Pancreas (tissue), 10 donors: ENCODE data around the gene ARAP2. TPM values are rescaled to one million over a fixed set of nuclear protein-coding genes. Genes with fewer than 3 reads are reported as not detected.

ENCODE experiments used
- ATAC-seq, 4 donors: fragments of 200-7000 bp; cut with Tn5 transposase; one replicate each; pipeline versions ENCODE4 v1.8.0 to v1.9.1; 2020; ENCODE audit warnings: mild to moderate bottlenecking in 4 of 4, moderate library complexity in 4 of 4
- DNase-seq, 6 donors: peaks; one replicate each; pipeline ENCODE4 v3.0.0-alpha.2; 2020
- FAIRE-seq: peaks from 2 replicates; lab custom pipeline; 2012; peaks lifted over from hg19 to GRCh38; lab: Jason Lieb, UNC
- H3K27ac ChIP-seq, 4 donors: fragments of 200-600 bp; sonication (generic); 1 replicate in 3 of 4; 2 replicates in 1 of 4; pipeline versions ENCODE4 v1.5.0 to v1.8.0; 2020
- H3K27me3 ChIP-seq, 4 donors: fragments of 200-600 bp; one replicate each; pipeline ENCODE4 v1.8.0; 2021
- H3K36me3 ChIP-seq, 3 donors: fragments of 200-600 bp; sonication (generic) in 1 of 3; one replicate each; pipeline versions ENCODE4 v1.5.0 to v1.8.0; 2020 to 2021
- H3K4me1 ChIP-seq, 3 donors: fragments of 200-600 bp; one replicate each; pipeline ENCODE4 v1.8.0; 2021
- H3K4me3 ChIP-seq, 4 donors: fragments of 200-600 bp; sonication (generic) in 2 of 4; one replicate each; pipeline versions ENCODE4 v1.5.0 to v1.8.0; 2020 to 2021
- H3K9me3 ChIP-seq, 4 donors: fragments of 200-600 bp; one replicate each; pipeline ENCODE4 v1.8.0; 2021
- WGBS, 2 donors: extraction: QIAGEN DNeasy Blood & Tissue Kit; methylation state at CpG; one replicate each; pipeline ENCODE4 v1.1.7; 2013; 5-methylcytosine and 5-hydroxymethylcytosine counted together
- intact Hi-C, 3 donors: fragments of 100-400 bp; cut with DNase I; formaldehyde crosslinking; loops; one replicate each; pipeline versions ENCODE4 v1.11.1 to v1.14.2; 2022
- polyA plus RNA-seq, 2 donors: library from polyadenylated mRNA; stranded (reverse); fragments of 200-250 nt; gene quantifications; one replicate each; pipeline ENCODE4 v1.2.3, GENCODE V29; 2013
- total RNA-seq, 6 donors: library from RNA; stranded (reverse); fragmentation: NEBNext Ultra II Directional in 4 of 6; extraction: Animal tissue kit (Norgen Biotek cat#: 25700) in 4 of 6; gene quantifications; one replicate each; pipeline versions ENCODE4 v1.2.1 to v1.2.4, GENCODE V29; 2021 to 2023
- TF ChIP-seq, protein P1 (sequence below), 4 donors: fragments of 200-600 bp; sonication (generic) in 3 of 4; IDR thresholded peaks; one replicate each; pipeline versions ENCODE4 v1.5.0 to v1.8.0; 2021; ENCODE audit warnings: antibody characterized with exemption in 4 of 4
- donor health status: healthy with polysubstance abuse.
- donor health status: DM: no; HTN: no; CAD: no; lungs with moderate emphysema.
- donor health status: DM: no; HTN: no; CAD: no.
- donor health status: control.
- donor health status: control.
- donor health status: Bipolar disorder and iron deficiency.
- donor health status: DM: yes; HTN: yes; CAD: no.
- donor health status: DM: no; HTN: no; CAD: no.
- donor health status: DM: no; HTN: no; CAD: no.
- donor health status: DM: yes; HTN: yes; CAD: no.

Gene ARAP2
- total and polyA plus RNA-seq, 8 donors = 3.2 to 14.3 (median 7.7) TPM

DNA sequence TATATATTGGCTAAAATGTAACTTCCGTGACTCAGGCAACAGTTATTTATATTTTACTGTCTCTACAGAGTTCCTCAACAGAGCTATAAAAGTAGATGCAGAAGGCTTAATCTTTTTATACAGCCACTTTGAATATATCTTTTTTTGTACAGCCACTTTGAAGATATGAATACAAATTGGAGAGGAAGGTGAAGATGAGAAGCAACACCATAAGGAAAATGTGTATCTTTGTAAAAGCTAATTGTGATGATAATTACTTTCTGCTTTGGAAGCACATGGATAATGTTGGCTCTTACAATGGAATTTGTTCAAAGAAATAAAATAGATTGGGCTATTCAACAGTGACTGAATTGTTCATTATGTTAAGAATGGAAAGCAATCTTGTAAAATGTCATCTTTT lies 205.8 kb downstream of the ARAP2 start:
- no peaks in the 10 kb centered on the region for H3K27me3 ChIP-seq
- TF ChIP-seq, protein P1, sequence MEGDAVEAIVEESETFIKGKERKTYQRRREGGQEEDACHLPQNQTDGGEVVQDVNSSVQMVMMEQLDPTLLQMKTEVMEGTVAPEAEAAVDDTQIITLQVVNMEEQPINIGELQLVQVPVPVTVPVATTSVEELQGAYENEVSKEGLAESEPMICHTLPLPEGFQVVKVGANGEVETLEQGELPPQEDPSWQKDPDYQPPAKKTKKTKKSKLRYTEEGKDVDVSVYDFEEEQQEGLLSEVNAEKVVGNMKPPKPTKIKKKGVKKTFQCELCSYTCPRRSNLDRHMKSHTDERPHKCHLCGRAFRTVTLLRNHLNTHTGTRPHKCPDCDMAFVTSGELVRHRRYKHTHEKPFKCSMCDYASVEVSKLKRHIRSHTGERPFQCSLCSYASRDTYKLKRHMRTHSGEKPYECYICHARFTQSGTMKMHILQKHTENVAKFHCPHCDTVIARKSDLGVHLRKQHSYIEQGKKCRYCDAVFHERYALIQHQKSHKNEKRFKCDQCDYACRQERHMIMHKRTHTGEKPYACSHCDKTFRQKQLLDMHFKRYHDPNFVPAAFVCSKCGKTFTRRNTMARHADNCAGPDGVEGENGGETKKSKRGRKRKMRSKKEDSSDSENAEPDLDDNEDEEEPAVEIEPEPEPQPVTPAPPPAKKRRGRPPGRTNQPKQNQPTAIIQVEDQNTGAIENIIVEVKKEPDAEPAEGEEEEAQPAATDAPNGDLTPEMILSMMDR (IDR thresholded peaks at IDR 0.05) = no peak
- H3K4me3 ChIP-seq = no peak overlapping the region
- H3K27ac ChIP-seq = no peak overlapping the region
- H3K36me3 ChIP-seq = no peaks in the 10 kb centered on the region
- intact Hi-C loops = no loop called here
- ATAC-seq = no peak
- no peaks in the 10 kb centered on the region for H3K9me3 ChIP-seq
- WGBS, 2 donors = 94 to 97% methylated on average over 1 of the region's 1 CpG
- no peaks in the 10 kb centered on the region for H3K4me1 ChIP-seq
- no peak for DNase-seq
- FAIRE-seq = no peak

DNA sequence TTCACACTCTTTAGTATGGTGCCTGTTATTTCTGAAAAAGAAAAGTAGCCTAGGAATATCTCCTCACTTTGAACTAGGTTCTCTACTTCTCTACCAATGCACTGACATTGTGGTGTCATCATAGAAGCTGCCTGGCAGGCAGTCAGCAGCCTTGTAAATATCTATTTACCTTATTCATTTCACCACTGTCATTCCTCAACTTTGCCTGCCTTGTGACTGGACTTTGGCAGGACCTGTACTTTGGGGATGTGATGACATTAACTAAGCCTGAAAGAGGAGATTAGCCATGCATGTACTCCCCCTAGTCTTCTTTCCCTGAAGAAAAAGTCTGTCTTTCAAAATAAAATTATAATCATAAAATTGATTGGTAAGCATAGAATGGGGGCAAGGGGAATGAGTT lies 207.2 kb downstream of the ARAP2 start:
- Histone ChIP-seq H3K27ac (no peak overlapping the region), H3K4me3 (no peak overlapping the region), H3K9me3 (no peaks in the 10 kb centered on the region), H3K4me1 (no peaks in the 10 kb centered on the region), H3K36me3 (no peaks in the 10 kb centered on the region), H3K27me3 (no peaks in the 10 kb centered on the region)
- FAIRE-seq (no peak), DNase-seq (no peak), ATAC-seq (no peak)
- TF ChIP-seq, protein P1 (IDR thresholded peaks at IDR 0.05) = no peak
- intact Hi-C loops = no loop called here

DNA sequence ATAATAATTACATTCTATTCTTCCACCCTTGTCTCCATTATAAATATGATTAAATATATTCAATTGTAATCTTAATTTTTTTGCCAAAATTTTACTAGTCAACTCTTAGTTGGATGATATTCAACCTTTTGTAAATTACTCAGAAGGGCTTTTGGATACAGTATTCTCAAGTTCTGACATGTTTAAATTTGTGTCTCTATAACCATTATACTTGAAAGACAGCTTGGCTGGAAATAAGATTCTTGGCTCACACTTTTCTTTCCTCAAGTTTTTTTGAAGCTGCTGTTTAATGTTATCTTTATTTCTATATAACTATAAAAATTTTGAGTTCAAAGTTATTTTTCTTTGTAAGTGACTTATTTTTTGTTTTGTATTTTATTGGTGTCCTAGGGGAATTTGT lies 214.4 kb downstream of the ARAP2 start:
- intact Hi-C loops = no loop called here
- ATAC-seq = no peak
- Histone ChIP-seq H3K4me1 (no peaks in the 10 kb centered on the region), H3K27ac (no peak overlapping the region), H3K36me3 (no peaks in the 10 kb centered on the region), H3K9me3 (no peaks in the 10 kb centered on the region), H3K27me3 (no peaks in the 10 kb centered on the region), H3K4me3 (no peak overlapping the region)
- FAIRE-seq = peak; percentile 56
- DNase-seq = no peak
- TF ChIP-seq, protein P1 (IDR thresholded peaks at IDR 0.05) = no peak

DNA sequence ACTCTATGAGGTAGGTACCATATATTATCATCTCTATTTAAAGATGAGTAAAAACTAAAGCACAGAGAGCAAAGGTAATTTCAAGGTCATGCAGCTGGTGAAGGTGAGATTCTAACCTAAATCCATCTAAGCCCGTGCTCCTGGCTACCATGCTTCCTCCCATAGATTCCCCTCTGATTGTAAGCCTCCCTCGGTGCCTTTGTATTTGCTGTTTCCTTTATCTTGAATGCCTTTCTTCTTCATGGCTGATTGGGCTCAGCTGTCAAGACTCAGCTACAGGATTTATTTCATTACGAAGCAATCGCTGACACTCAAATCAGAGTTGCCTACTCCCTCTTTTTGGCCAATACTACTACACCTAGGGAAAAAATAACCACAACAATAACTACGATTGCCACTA lies 217.1 kb downstream of the ARAP2 start:
- no peaks in the 10 kb centered on the region for H3K36me3 ChIP-seq
- ATAC-seq (no peak), FAIRE-seq (no peak), DNase-seq (no peak)
- no peaks in the 10 kb centered on the region for H3K9me3 ChIP-seq
- intact Hi-C loops = no loop called here
- H3K4me3 ChIP-seq = no peak overlapping the region
- 42 to 44% methylated on average over 5 of the region's 5 CpGs for WGBS, 2 donors
- H3K27ac ChIP-seq = no peak overlapping the region
- no peaks in the 10 kb centered on the region for H3K27me3 ChIP-seq
- no peaks in the 10 kb centered on the region for H3K4me1 ChIP-seq
- TF ChIP-seq, protein P1 (IDR thresholded peaks at IDR 0.05) = no peak

DNA sequence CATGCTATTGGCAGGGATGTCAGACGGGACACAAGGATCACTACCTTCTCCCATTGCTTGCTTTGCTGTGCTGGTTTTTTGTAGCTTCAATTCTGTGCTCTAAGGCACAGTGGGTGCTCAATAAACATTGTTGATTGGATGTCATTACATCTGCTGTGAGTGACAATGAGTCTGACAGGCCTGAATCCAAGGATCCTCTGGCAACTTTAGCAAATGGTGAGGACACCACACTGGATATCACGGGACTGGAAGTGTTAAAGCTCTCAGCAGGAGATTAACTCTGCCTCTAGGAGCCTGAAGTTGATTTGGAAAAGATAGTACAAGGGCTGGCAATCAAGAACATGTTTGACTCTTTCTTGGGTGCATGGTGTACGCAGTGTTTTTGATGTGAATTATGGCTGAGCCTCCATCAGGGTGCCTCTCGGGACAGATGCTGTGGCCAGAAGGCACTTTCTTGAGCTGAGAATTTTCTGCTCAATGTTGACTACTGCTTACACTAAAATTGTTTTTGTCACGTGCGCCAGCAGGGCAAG lies 217.9 kb downstream of the ARAP2 start:
- FAIRE-seq = no peak
- 52 to 56% methylated on average over 6 of the region's 6 CpGs for WGBS, 2 donors
- intact Hi-C loops = no loop called here
- no peaks in the 10 kb centered on the region for H3K9me3 ChIP-seq
- H3K27me3 ChIP-seq = no peaks in the 10 kb centered on the region
- ATAC-seq = no peak
- no peak overlapping the region for H3K4me3 ChIP-seq
- TF ChIP-seq, protein P1 (IDR thresholded peaks at IDR 0.05) = no peak
- DNase-seq = no peak
- H3K4me1 ChIP-seq = no peaks in the 10 kb centered on the region
- H3K36me3 ChIP-seq = no peaks in the 10 kb centered on the region
- H3K27ac ChIP-seq = no peak overlapping the region
